Adrenal gland (tissue), 12 donors: ENCODE measurements around the gene ATAD1. TPM values are rescaled to one million over a fixed set of nuclear protein-coding genes. Genes with fewer than 3 reads are reported as not detected.

Experiments
- DNase-seq, 7 donors: peaks; one replicate each; pipeline ENCODE4 v3.0.0-alpha.2; 2019 to 2020
- H3K27ac ChIP-seq, 5 donors: fragments of 200-600 bp; sonication (generic) in 4 of 5; 1 replicate in 3 of 5; 2 replicates in 2 of 5; pipeline versions ENCODE4 v1.5.1 to v1.8.0; 2016 to 2020; ENCODE audit warnings: mild to moderate bottlenecking in 1 of 5
- H3K27me3 ChIP-seq: fragments of 200-600 bp; 2 replicates; pipeline ENCODE4 v1.8.0; 2021
- H3K36me3 ChIP-seq, 2 donors: fragments of 200-600 bp; replicated peaks in 1 of 2; 1 replicate in 1 of 2; 2 replicates in 1 of 2; pipeline versions ENCODE4 v1.5.1 to v1.8.0; 2018 to 2022
- H3K4me1 ChIP-seq, 2 donors: fragments of 200-600 bp; replicated peaks in 1 of 2; 1 replicate in 1 of 2; 2 replicates in 1 of 2; pipeline versions ENCODE4 v1.5.1 to v1.8.0; 2018 to 2021
- H3K4me3 ChIP-seq, 4 donors: fragments of 200-600 bp; sonication (generic) in 3 of 4; one replicate each; pipeline ENCODE4 v1.5.1; 2016 to 2018
- H3K9me3 ChIP-seq, 3 donors: fragments of 200-600 bp; sonication (generic) in 1 of 3; replicated peaks in 1 of 3; 1 replicate in 2 of 3; 2 replicates in 1 of 3; pipeline versions ENCODE4 v1.5.1 to v1.8.0; 2016 to 2021
- POLR2A ChIP-seq, 2 donors: fragments of 450-650 bp; IDR thresholded peaks; one replicate each; pipeline ENCODE4 v1.6.1; 2017; ENCODE audit warnings: antibody characterized with exemption in 2 of 2, mild to moderate bottlenecking in 2 of 2, moderate library complexity in 1 of 2
- WGBS, 4 donors: extraction: QIAGEN DNeasy Blood & Tissue Kit in 2 of 4; methylation state at CpG; one replicate each; pipeline versions ENCODE4 v1.1.5 to v1.1.7; 2013 to 2017; 5-methylcytosine and 5-hydroxymethylcytosine counted together
- intact Hi-C, 2 donors: fragments of 100-400 bp; cut with DNase I; formaldehyde crosslinking; loops; one replicate each; pipeline versions ENCODE4 v1.14.1 to v1.15.0; 2022 to 2023
- polyA plus RNA-seq, 3 donors: library from polyadenylated mRNA; stranded (reverse); fragments of 200-250 nt in 2 of 3; fragments of 350-450 nt in 1 of 3; fragmentation: Illumina TruSeq in 1 of 3; extraction: RNeasy Lipid Tissue Mini Kit (QIAGEN cat#74804) in 1 of 3; gene quantifications; one replicate each; pipeline ENCODE4 v1.2.3, GENCODE V29; 2013 to 2014
- total RNA-seq, 9 donors: library from RNA; depleted of rRNA in 4 of 9; stranded (reverse); fragments of >200 nt in 4 of 9; fragments of 120-200 nt in 1 of 9; fragmentation: NEBNext Ultra II Directional in 1 of 9; extraction: Animal tissue kit (Norgen Biotek cat#: 25700) in 1 of 9; gene quantifications; one replicate each; pipeline versions ENCODE4 v1.1.0 to v1.2.4, GENCODE V29; 2013 to 2023
- TF ChIP-seq, protein P1 (sequence below), 6 experiments: fragments of 450-650 bp in 4 of 6; fragments of 200-600 bp in 2 of 6; sonication (generic) in 1 of 6; IDR thresholded peaks; 1 replicate in 5 of 6; 2 replicates in 1 of 6; pipeline versions ENCODE4 v1.5.1 to v1.8.0; 2016 to 2021; ENCODE audit warnings: antibody characterized with exemption in 6 of 6, mild to moderate bottlenecking in 2 of 6, moderate library complexity in 1 of 6
- donor health status: healthy with polysubstance abuse.
- donor health status: Bipolar disorder and iron deficiency.
- donor health status: DM: yes; HTN: yes; CAD: no.
- donor health status: DM: no; HTN: no; CAD: no.
- donor health status: DM: no; HTN: no; CAD: no.
- donor health status: DM: yes; HTN: yes; CAD: no.

ATAD1 gene
- total and polyA plus RNA-seq, 12 donors: 8.5 to 119 (median 50.4) TPM

DNA sequence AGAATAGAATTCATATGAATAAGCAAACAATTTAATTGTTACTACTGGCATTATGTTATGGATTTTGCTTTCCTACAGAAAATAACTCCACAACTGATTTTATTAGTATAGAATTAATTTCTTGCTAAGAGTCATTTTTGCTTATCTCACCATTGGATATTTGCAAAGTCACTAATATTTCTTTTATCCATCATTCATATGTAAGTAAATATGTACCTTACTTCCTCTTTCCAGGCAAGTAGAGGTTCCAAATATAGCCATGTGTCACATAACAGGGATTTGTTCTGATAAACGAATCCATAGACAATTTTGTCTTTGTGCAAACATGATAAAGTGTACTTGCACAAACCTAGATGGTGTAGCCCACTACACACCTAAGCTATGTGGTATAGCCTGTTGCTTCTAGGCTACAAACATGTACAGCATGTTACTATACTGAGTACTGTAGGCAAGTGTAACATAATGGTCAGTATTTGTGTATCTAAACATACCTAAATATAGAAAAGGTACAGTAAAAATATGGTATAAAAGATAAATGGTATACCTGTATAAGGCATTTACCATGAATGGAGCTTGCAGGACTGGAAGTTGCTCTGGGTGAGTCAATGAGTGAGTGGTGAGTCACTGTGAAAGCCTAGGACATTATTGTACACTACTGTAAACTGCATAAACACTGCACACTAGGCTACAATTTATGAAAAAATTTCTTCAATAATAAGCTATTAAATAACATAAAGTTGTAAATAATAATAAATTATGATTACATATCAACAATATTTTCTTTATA is 27.0 kb upstream of the ATAD1 start:
- 31 to 55% (median 46%) methylated on average over 1 of the region's 1 CpG for WGBS, 4 donors
- intact Hi-C loops: loop anchor here in 1 of 2 donors (10.0 kb wide), 1 partner anchor 560 kb away; no protein-coding TSS in a partner anchor
- no peak overlapping the region for H3K4me3 ChIP-seq
- no peaks in the 10 kb centered on the region for H3K27me3 ChIP-seq
- no peak for DNase-seq
- H3K4me1 ChIP-seq: no peaks in the 10 kb centered on the region
- H3K9me3 ChIP-seq: no peaks in the 10 kb centered on the region
- no peak for TF ChIP-seq POLR2A (IDR thresholded peaks at IDR 0.05)
- TF ChIP-seq, protein P1, sequence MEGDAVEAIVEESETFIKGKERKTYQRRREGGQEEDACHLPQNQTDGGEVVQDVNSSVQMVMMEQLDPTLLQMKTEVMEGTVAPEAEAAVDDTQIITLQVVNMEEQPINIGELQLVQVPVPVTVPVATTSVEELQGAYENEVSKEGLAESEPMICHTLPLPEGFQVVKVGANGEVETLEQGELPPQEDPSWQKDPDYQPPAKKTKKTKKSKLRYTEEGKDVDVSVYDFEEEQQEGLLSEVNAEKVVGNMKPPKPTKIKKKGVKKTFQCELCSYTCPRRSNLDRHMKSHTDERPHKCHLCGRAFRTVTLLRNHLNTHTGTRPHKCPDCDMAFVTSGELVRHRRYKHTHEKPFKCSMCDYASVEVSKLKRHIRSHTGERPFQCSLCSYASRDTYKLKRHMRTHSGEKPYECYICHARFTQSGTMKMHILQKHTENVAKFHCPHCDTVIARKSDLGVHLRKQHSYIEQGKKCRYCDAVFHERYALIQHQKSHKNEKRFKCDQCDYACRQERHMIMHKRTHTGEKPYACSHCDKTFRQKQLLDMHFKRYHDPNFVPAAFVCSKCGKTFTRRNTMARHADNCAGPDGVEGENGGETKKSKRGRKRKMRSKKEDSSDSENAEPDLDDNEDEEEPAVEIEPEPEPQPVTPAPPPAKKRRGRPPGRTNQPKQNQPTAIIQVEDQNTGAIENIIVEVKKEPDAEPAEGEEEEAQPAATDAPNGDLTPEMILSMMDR (IDR thresholded peaks at IDR 0.05): no peak
- no peaks in the 10 kb centered on the region for H3K36me3 ChIP-seq
- H3K27ac ChIP-seq: no peak overlapping the region

DNA sequence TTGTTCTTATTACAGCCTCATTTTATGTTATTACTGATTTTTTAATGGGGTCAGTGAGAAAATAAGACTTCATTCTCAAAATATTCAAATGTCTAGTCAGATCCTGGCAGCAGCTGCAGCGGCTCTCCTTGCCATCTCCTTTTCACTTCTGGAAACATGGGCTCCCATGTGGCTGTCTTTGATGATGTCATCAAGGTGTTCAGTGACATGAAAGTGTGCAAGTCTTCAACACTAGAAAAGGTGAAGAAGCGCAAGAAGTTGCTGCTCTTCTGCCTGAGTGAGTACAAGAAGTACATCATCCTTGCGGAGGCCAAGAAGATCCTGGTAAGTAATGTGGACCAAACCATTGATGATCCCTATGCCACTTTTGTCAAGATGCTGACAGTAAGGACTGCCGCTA is 25.7 kb upstream of the ATAD1 start:
- H3K4me1 ChIP-seq: no peaks in the 10 kb centered on the region
- intact Hi-C loops: loop anchor here in 1 of 2 donors (10.0 kb wide), 1 partner anchor 561 kb away; no protein-coding TSS in a partner anchor
- no peaks in the 10 kb centered on the region for H3K9me3 ChIP-seq
- no peak for DNase-seq
- no peak overlapping the region for H3K4me3 ChIP-seq
- H3K36me3 ChIP-seq: no peaks in the 10 kb centered on the region
- 98 to 100% (median 99%) methylated on average over 4 of the region's 4 CpGs for WGBS, 4 donors
- no peaks in the 10 kb centered on the region for H3K27me3 ChIP-seq
- H3K27ac ChIP-seq: no peak overlapping the region
- TF ChIP-seq, protein P1 (IDR thresholded peaks at IDR 0.05): no peak
- no peak for TF ChIP-seq POLR2A (IDR thresholded peaks at IDR 0.05)

DNA sequence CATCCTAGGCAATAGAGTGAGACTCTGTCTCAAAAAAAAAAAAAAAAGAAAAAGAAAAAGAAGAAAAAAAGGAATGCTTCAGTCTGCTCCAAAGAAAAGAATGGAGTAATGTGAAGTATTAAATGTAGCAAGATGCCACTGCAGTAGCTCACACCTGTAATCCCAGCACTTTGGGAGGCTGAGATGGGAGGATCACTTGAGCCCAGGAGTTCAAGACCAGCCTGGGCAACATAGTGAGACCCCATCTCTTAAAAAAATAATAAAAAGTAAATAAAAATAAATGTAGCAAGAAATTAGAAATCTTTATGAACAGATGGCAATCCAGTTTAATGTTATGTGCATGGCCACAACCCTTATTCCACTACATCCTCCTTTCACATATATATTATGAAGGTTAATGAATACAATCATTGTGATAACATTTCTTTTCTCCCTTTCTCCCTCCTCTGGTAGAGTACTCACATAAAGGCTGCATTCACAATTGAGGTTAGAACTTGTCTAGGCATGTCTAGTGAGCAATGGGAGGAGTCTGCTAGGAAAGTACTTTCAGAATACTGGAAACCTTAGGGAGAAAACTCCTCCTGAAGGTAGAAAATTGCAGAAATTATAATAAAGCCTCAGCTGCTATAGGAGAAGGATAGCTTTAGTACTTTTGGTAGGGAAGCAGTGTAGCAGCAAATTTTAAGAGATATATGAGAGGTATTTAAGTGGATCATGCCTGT is 24.9 kb upstream of the ATAD1 start:
- intact Hi-C loops: loop anchor here in 1 of 2 donors (10.0 kb wide), 1 partner anchor 562 kb away; no protein-coding TSS in a partner anchor
- Histone ChIP-seq H3K9me3 (no peaks in the 10 kb centered on the region), H3K27ac (no peak overlapping the region), H3K36me3 (no peaks in the 10 kb centered on the region), H3K4me3 (no peak overlapping the region), H3K4me1 (no peaks in the 10 kb centered on the region), H3K27me3 (no peaks in the 10 kb centered on the region)
- DNase-seq: no peak
- TF ChIP-seq POLR2A (IDR thresholded peaks at IDR 0.05): no peak
- TF ChIP-seq, protein P1 (IDR thresholded peaks at IDR 0.05): no peak

DNA sequence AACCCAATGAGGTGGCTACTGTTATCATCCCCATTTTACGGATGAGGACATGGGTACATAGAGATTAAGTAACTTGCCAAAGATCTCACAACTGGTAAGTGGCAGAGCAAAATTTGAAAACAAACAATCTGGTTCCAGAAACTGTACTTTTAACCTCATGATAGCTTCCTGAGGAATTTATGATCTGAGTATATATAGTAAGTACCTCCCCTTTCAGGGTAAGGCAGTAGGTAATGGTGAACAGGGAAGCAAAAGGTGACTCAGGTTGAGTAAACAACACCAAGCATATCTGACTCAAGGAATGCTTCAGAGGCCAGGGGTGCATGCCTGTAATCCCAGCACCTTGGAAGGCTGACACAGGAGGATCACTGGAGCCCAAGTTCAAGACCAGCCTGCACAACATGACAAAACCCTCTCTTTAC is 24.2 kb upstream of the ATAD1 start:
- no peak overlapping the region for H3K27ac ChIP-seq
- H3K4me1 ChIP-seq: no peaks in the 10 kb centered on the region
- TF ChIP-seq, protein P1 (IDR thresholded peaks at IDR 0.05): no peak
- no peak for TF ChIP-seq POLR2A (IDR thresholded peaks at IDR 0.05)
- DNase-seq: no peak
- no peaks in the 10 kb centered on the region for H3K27me3 ChIP-seq
- H3K9me3 ChIP-seq: no peaks in the 10 kb centered on the region
- H3K4me3 ChIP-seq: no peak overlapping the region
- intact Hi-C loops: loop anchor here in 1 of 2 donors (10.0 kb wide), 1 partner anchor 563 kb away; no protein-coding TSS in a partner anchor
- no peaks in the 10 kb centered on the region for H3K36me3 ChIP-seq
- 93 to 100% (median 97%) methylated on average over 1 of the region's 1 CpG for WGBS, 4 donors
